ENCODE data around the gene AZU1.

The AZU1 gene

GRCh38 chr19:806815-807421 is 20.7 kb upstream of the AZU1 start:
- no peaks in the 10 kb centered on the region for H3K27me3 ChIP-seq (ENCODE audit: control insufficient read depth, low read length)
- H3F3A ChIP-seq (ENCODE audit: control insufficient read depth, insufficient read depth): peaks cover 12% of the 10 kb centered on the region
- TF ChIP-seq, protein P1, sequence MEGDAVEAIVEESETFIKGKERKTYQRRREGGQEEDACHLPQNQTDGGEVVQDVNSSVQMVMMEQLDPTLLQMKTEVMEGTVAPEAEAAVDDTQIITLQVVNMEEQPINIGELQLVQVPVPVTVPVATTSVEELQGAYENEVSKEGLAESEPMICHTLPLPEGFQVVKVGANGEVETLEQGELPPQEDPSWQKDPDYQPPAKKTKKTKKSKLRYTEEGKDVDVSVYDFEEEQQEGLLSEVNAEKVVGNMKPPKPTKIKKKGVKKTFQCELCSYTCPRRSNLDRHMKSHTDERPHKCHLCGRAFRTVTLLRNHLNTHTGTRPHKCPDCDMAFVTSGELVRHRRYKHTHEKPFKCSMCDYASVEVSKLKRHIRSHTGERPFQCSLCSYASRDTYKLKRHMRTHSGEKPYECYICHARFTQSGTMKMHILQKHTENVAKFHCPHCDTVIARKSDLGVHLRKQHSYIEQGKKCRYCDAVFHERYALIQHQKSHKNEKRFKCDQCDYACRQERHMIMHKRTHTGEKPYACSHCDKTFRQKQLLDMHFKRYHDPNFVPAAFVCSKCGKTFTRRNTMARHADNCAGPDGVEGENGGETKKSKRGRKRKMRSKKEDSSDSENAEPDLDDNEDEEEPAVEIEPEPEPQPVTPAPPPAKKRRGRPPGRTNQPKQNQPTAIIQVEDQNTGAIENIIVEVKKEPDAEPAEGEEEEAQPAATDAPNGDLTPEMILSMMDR (IDR thresholded peaks at IDR 0.05; ENCODE audit: low read depth, low read length, poor library complexity, severe bottlenecking): no peak
- TF ChIP-seq EZH2phosphoT487 (IDR thresholded peaks at IDR 0.05; ENCODE audit: borderline replicate concordance, low read length): no peak
- H4K20me1 ChIP-seq (ENCODE audit: control insufficient read depth, insufficient read depth, low read depth, low read length): peaks cover 31% of the 10 kb centered on the region
- H3K4me1 ChIP-seq (ENCODE audit: control insufficient read depth, low read length): no peaks in the 10 kb centered on the region
- no peaks in the 10 kb centered on the region for H3K9me2 ChIP-seq (replicated peaks; ENCODE audit: control insufficient read depth, low read length)
- H3K4me2 ChIP-seq (ENCODE audit: low read length): no peak overlapping the region
- H3K36me3 ChIP-seq (ENCODE audit: control insufficient read depth, low read length): peaks cover 97% of the 10 kb centered on the region
- no peak overlapping the region for H3K27ac ChIP-seq (ENCODE audit: low read depth, low read length)
- H3K4me3 ChIP-seq (ENCODE audit: low read length): no peak overlapping the region
- H3K79me2 ChIP-seq (ENCODE audit: control insufficient read depth, low read length): peaks cover 60% of the 10 kb centered on the region
- H3K9me3 ChIP-seq (ENCODE audit: control insufficient read depth, insufficient read depth, low read length): no peaks in the 10 kb centered on the region

DNA sequence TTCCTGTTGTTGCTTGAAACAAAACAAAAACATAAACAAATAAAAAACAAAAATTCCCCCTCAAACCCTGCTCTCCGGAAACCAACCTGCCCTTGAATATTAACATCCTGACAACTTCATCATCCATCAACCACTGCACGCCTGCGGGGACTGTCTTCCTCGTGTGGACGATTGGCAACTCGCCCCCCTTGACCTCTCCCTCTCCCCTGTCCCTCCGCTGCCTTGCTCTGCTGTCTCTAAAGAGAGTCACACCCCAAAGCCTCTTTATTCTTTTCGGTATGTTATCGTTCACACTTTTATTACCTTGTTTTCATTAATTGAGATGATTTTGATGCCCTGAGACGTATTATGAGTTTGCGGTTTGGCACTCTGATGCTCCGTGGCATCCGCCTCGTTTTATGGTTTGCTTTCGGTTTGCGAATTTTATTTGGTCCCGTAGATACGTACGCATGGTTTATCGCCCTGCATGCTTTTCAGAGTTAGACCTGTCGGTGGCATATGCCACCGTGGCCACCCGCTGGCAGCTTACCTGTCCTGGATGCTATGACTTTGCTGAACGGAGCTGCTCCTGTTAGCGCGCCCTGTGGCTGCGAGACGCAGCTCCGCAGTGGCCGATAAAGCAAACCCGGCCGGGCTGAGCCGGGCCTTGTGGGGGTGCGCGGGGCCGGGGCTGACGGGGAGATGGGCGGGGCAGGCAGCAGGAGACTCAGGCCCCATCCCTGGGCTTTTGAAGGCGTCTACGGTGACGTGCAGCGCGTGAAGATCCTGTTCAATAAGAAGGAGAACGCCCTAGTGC is 19.8 kb upstream of the AZU1 start:
- no peak overlapping the region for H3K4me3 ChIP-seq (ENCODE audit: low read length)
- peaks cover 12% of the 10 kb centered on the region for H3F3A ChIP-seq (ENCODE audit: control insufficient read depth, insufficient read depth)
- no peaks in the 10 kb centered on the region for H3K9me3 ChIP-seq (ENCODE audit: control insufficient read depth, insufficient read depth, low read length)
- H3K27me3 ChIP-seq (ENCODE audit: control insufficient read depth, low read length): no peaks in the 10 kb centered on the region
- H3K9me2 ChIP-seq (replicated peaks; ENCODE audit: control insufficient read depth, low read length): no peaks in the 10 kb centered on the region
- H3K4me2 ChIP-seq (ENCODE audit: low read length): no peak overlapping the region
- no peaks in the 10 kb centered on the region for H3K4me1 ChIP-seq (ENCODE audit: control insufficient read depth, low read length)
- no peak overlapping the region for H3K27ac ChIP-seq (ENCODE audit: low read depth, low read length)
- peaks cover 51% of the 10 kb centered on the region for H3K79me2 ChIP-seq (ENCODE audit: control insufficient read depth, low read length)
- H3K36me3 ChIP-seq (ENCODE audit: control insufficient read depth, low read length): peaks cover 92% of the 10 kb centered on the region
- TF ChIP-seq EZH2phosphoT487 (IDR thresholded peaks at IDR 0.05; ENCODE audit: borderline replicate concordance, low read length): no peak
- TF ChIP-seq, protein P1 (IDR thresholded peaks at IDR 0.05; ENCODE audit: low read depth, low read length, poor library complexity, severe bottlenecking): no peak
- peaks cover 24% of the 10 kb centered on the region for H4K20me1 ChIP-seq (ENCODE audit: control insufficient read depth, insufficient read depth, low read depth, low read length)

DNA sequence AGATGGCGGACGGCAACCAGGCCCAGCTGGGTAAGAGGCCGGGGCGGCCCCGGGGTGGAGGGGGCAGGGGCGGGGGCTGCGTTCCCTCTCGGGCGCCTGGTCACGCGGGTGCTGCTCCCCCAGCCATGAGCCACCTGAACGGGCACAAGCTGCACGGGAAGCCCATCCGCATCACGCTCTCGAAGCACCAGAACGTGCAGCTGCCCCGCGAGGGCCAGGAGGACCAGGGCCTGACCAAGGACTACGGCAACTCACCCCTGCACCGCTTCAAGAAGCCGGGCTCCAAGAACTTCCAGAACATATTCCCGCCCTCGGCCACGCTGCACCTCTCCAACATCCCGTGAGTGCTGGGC is 19.2 kb upstream of the AZU1 start:
- no peak overlapping the region for H3K27ac ChIP-seq (ENCODE audit: low read depth, low read length)
- peaks cover 12% of the 10 kb centered on the region for H3F3A ChIP-seq (ENCODE audit: control insufficient read depth, insufficient read depth)
- H3K4me2 ChIP-seq (ENCODE audit: low read length): no peak overlapping the region
- no peaks in the 10 kb centered on the region for H3K27me3 ChIP-seq (ENCODE audit: control insufficient read depth, low read length)
- TF ChIP-seq EZH2phosphoT487 (IDR thresholded peaks at IDR 0.05; ENCODE audit: borderline replicate concordance, low read length): no peak
- TF ChIP-seq, protein P1 (IDR thresholded peaks at IDR 0.05; ENCODE audit: low read depth, low read length, poor library complexity, severe bottlenecking): no peak
- H3K9me2 ChIP-seq (replicated peaks; ENCODE audit: control insufficient read depth, low read length): no peaks in the 10 kb centered on the region
- H3K9me3 ChIP-seq (ENCODE audit: control insufficient read depth, insufficient read depth, low read length): no peaks in the 10 kb centered on the region
- H3K79me2 ChIP-seq (ENCODE audit: control insufficient read depth, low read length): peaks cover 45% of the 10 kb centered on the region
- H4K20me1 ChIP-seq (ENCODE audit: control insufficient read depth, insufficient read depth, low read depth, low read length): peaks cover 18% of the 10 kb centered on the region
- no peak overlapping the region for H3K4me3 ChIP-seq (ENCODE audit: low read length)
- no peaks in the 10 kb centered on the region for H3K4me1 ChIP-seq (ENCODE audit: control insufficient read depth, low read length)
- peaks cover 89% of the 10 kb centered on the region for H3K36me3 ChIP-seq (ENCODE audit: control insufficient read depth, low read length)
